ENCODE measurements around the gene CIDEC. TPM values are rescaled to one million over a fixed set of nuclear protein-coding genes. Genes with fewer than 3 reads are reported as not detected.

Gene CIDEC
- total and polyA plus RNA-seq, 2 of the 13 experiments (the other 11 are each of a cell fraction or from before 2014, with no cell fraction given), result 2.5 to 10.4 TPM

- TF ChIP-seq, protein P1, sequence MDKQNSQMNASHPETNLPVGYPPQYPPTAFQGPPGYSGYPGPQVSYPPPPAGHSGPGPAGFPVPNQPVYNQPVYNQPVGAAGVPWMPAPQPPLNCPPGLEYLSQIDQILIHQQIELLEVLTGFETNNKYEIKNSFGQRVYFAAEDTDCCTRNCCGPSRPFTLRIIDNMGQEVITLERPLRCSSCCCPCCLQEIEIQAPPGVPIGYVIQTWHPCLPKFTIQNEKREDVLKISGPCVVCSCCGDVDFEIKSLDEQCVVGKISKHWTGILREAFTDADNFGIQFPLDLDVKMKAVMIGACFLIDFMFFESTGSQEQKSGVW (CRISPR knock-in tag; IDR thresholded peaks at IDR 0.05; ENCODE audit: borderline replicate concordance), result no peak
- TF ChIP-seq ZNF232 (CRISPR knock-in tag; IDR thresholded peaks at IDR 0.05; ENCODE audit: borderline replicate concordance) (no peak), XRCC5 (optimal IDR thresholded peaks at IDR 0.05; ENCODE audit: low read length) (peak; percentile 55), KLF16 (CRISPR knock-in tag; IDR thresholded peaks at IDR 0.05) (no peak), PHB2 (IDR thresholded peaks at IDR 0.05; ENCODE audit: partially characterized antibody) (no peak), ZNF816 (CRISPR knock-in tag; IDR thresholded peaks at IDR 0.05; ENCODE audit: borderline replicate concordance) (no peak), KDM4B (CRISPR knock-in tag; IDR thresholded peaks at IDR 0.05) (no peak), KMT2B (CRISPR knock-in tag; IDR thresholded peaks at IDR 0.05) (peak; percentile 81), HNRNPH1 (optimal IDR thresholded peaks at IDR 0.05; ENCODE audit: low read depth, low read length) (no peak), ZBTB20 (CRISPR knock-in tag; IDR thresholded peaks at IDR 0.05; ENCODE audit: borderline replicate concordance, low read depth) (peak; percentile 69; the same call in 1 of the 2 replicates), HNRNPL (IDR thresholded peaks at IDR 0.05; ENCODE audit: low read depth, low read length) (peak; percentile 51; the same call in 1 of the 2 replicates), RCOR2 (CRISPR knock-in tag; IDR thresholded peaks at IDR 0.05) (no peak), ZNF564 (CRISPR knock-in tag; IDR thresholded peaks at IDR 0.05) (0 out of 2 replicates have a peak, but pooled peaks have one; percentile 45), POLR2A (IDR thresholded peaks at IDR 0.05; ENCODE audit: insufficient read depth in 1 of 2, low read depth in 2 of 2, low read length in 2 of 2) (peak in 1 of 2 experiments; percentile 86; a peak in 3 of 4 replicates), PHF8 (CRISPR knock-in tag; IDR thresholded peaks at IDR 0.05) (peak; percentile 95), HMGXB4 (CRISPR knock-in tag; IDR thresholded peaks at IDR 0.05; ENCODE audit: borderline replicate concordance in 1 of 2, low read depth in 1 of 2) (peak; percentile 58 to 69; a peak in 3 of 4 replicates), FOXA3 (CRISPR knock-in tag; IDR thresholded peaks at IDR 0.05) (0 out of 2 replicates have a peak, but pooled peaks have one; percentile 7)
- TF ChIP-seq, protein P2, sequence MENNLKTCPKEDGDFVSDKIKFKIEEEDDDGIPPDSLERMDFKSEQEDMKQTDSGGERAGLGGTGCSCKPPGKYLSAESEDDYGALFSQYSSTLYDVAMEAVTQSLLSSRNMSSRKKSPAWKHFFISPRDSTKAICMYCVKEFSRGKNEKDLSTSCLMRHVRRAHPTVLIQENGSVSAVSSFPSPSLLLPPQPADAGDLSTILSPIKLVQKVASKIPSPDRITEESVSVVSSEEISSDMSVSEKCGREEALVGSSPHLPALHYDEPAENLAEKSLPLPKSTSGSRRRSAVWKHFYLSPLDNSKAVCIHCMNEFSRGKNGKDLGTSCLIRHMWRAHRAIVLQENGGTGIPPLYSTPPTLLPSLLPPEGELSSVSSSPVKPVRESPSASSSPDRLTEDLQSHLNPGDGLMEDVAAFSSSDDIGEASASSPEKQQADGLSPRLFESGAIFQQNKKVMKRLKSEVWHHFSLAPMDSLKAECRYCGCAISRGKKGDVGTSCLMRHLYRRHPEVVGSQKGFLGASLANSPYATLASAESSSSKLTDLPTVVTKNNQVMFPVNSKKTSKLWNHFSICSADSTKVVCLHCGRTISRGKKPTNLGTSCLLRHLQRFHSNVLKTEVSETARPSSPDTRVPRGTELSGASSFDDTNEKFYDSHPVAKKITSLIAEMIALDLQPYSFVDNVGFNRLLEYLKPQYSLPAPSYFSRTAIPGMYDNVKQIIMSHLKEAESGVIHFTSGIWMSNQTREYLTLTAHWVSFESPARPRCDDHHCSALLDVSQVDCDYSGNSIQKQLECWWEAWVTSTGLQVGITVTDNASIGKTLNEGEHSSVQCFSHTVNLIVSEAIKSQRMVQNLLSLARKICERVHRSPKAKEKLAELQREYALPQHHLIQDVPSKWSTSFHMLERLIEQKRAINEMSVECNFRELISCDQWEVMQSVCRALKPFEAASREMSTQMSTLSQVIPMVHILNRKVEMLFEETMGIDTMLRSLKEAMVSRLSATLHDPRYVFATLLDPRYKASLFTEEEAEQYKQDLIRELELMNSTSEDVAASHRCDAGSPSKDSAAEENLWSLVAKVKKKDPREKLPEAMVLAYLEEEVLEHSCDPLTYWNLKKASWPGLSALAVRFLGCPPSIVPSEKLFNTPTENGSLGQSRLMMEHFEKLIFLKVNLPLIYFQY (CRISPR knock-in tag; IDR thresholded peaks at IDR 0.05; ENCODE audit: borderline replicate concordance), result peak; percentile 96
- TF ChIP-seq, protein P3, sequence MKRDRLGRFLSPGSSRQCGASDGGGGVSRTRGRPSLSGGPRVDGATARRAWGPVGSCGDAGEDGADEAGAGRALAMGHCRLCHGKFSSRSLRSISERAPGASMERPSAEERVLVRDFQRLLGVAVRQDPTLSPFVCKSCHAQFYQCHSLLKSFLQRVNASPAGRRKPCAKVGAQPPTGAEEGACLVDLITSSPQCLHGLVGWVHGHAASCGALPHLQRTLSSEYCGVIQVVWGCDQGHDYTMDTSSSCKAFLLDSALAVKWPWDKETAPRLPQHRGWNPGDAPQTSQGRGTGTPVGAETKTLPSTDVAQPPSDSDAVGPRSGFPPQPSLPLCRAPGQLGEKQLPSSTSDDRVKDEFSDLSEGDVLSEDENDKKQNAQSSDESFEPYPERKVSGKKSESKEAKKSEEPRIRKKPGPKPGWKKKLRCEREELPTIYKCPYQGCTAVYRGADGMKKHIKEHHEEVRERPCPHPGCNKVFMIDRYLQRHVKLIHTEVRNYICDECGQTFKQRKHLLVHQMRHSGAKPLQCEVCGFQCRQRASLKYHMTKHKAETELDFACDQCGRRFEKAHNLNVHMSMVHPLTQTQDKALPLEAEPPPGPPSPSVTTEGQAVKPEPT (CRISPR knock-in tag; IDR thresholded peaks at IDR 0.05; ENCODE audit: low read depth), result 0 out of 2 replicates have a peak, but pooled peaks have one; percentile 41
Observed at GRCh38 chr3:9843715-9844438, 36.2 kb downstream of the CIDEC start, which contains the start of gene RPUSD3 (continued).

Data from HepG2 (cell line).